Esophagus mucosa (tissue), 1 donor: ENCODE results near the gene IGSF10. TPM values are rescaled to one million over a fixed set of nuclear protein-coding genes. Genes with fewer than 3 reads are reported as not detected.

Experiments
- ATAC-seq: fragments of 200-7000 bp; cut with Tn5 transposase; one replicate; pipeline ENCODE4 v1.9.1; 2020
- total RNA-seq: library from RNA; stranded (reverse); gene quantifications from one replicate; pipeline ENCODE4 v1.2.4, GENCODE V29; 2023
- donor health status: DM: yes; HTN: yes; CAD: no.

IGSF10 gene
- total RNA-seq, 1 donor from 2014 or later: 0.20 TPM

DNA sequence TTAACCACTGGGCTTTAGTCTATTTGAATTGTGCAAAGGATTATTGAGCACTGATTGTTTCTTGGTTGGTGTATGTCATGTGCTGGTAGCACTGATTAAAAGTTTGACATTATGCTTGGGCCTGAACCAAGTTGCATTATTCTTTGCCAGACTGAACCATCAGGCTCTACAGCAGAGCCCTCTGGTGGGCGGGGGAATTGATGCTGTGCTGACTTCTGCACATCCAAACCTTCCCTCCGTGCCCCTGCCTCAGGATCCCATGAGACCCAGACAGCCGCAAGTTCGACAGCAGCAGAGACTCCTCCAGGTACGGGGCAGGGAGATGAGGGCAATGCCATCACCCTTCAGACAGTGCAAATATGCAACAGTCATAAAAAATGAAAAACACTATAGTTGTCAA is 47.9 kb downstream of the IGSF10 start:
- ATAC-seq: no peak

Other genes with a start within 250 kb of the IGSF10 start
- 0.88 TPM for gene P2RY14, start 182.5 kb downstream of the IGSF10 start, total RNA-seq
- 36.8 TPM for gene GPR87, start 144.2 kb downstream of the IGSF10 start, total RNA-seq
- 0.28 TPM for gene P2RY13, start 131.5 kb downstream of the IGSF10 start, total RNA-seq
- gene P2RY12, start 76.3 kb downstream of the IGSF10 start, total RNA-seq: not detected